Glutamatergic neuron (in vitro differentiated cells): ENCODE results near the gene PEPD. TPM values are rescaled to one million over a fixed set of nuclear protein-coding genes. Genes with fewer than 3 reads are reported as not detected.

ENCODE experiments used
- DNase-seq: peaks from one replicate; pipeline ENCODE4 v3.0.0; 2022
- H3K27ac Mint-ChIP-seq: one replicate; pipeline ENCODE4 v1.8.0; 2020; ENCODE audit warnings: mild to moderate bottlenecking, mixed read lengths, inconsistent platforms; ENCODE audit not compliant: unreplicated experiment
- H3K27me3 Mint-ChIP-seq: one replicate; pipeline ENCODE4 v1.8.0; 2020; ENCODE audit warnings: mild to moderate bottlenecking, moderate library complexity, mixed read lengths, inconsistent platforms; ENCODE audit not compliant: unreplicated experiment
- H3K36me3 Mint-ChIP-seq: one replicate; pipeline ENCODE4 v1.8.0; 2020; ENCODE audit warnings: mild to moderate bottlenecking, mixed read lengths, inconsistent platforms; ENCODE audit not compliant: unreplicated experiment
- H3K4me1 Mint-ChIP-seq: one replicate; pipeline ENCODE4 v1.8.0; 2020; ENCODE audit warnings: mild to moderate bottlenecking, low read depth, mixed read lengths, inconsistent platforms; ENCODE audit not compliant: unreplicated experiment
- H3K4me3 Mint-ChIP-seq: one replicate; pipeline ENCODE4 v1.8.0; 2020; ENCODE audit warnings: mild to moderate bottlenecking, mixed read lengths, inconsistent platforms; ENCODE audit not compliant: unreplicated experiment
- H3K9me3 Mint-ChIP-seq: one replicate; pipeline ENCODE4 v1.8.0; 2020; ENCODE audit warnings: mild to moderate bottlenecking, moderate library complexity, mixed read lengths, inconsistent platforms; ENCODE audit not compliant: unreplicated experiment
- total RNA-seq: library from RNA; stranded (reverse); fragmentation: NEBNext Ultra II Directional; extraction: Animal tissue kit (Norgen Biotek cat#: 25700); gene quantifications from one replicate; pipeline ENCODE4 v1.2.1, GENCODE V29; 2021; ENCODE audit not compliant: unreplicated experiment
- TF ChIP-seq, protein P1 (sequence below): fragments of 200-600 bp; sonication (generic); IDR thresholded peaks from one replicate; pipeline ENCODE4 v1.5.0; 2021; ENCODE audit not compliant: partially characterized antibody, unreplicated experiment

Gene PEPD
- total RNA-seq, 1 donor from 2014 or later = 93.3 TPM

DNA sequence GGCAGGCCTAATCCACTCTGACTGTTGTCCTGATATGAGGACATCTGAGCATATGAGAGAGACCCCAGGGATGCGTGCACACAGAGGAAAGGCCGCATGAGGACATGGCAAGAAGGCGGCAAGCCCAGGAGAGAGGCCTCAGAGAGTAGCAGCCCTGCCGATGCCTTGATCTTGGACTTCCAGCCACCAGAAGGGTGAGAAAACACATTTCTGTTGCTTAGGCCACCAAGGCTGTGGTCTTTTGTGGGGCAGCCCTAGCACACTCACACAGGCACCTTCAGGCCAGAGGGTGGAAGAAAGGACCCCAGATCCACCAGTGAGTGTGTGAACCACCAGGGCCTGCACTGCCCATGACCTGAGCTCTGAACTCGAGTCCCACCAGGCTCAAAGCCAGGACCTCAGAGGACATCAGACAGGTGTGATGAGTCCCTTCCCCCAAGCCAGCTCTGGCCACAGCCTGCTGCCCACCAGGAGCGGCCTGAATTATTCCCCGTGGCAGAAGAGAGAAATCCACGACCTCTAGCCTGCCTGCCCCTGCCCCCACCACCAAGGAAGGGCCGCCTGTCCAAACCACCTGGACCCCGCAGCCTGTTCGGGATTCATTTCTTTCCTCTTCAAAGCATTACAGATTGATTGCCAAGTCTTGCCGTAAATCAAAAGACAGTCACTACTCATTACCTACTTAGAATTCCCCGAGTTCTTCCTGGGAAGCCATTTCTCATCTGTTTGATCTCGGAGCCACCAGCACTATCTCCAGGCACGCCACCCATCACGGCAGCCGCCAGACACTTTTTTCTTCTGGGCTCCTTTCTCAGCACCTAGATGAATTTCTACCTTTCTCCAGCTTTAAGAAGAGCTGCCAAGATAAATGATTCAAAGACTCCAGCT, 75.9 kb downstream of the PEPD start:
- Mint-ChIP-seq H3K4me3 (no peak overlapping the region), H3K27ac (no peak overlapping the region), H3K36me3 (peaks cover 9% of the 10 kb centered on the region), H3K9me3 (peaks cover 15% of the 10 kb centered on the region), H3K4me1 (peaks cover 20% of the 10 kb centered on the region), H3K27me3 (peaks cover 5% of the 10 kb centered on the region)
- DNase-seq = peak; percentile 2
- TF ChIP-seq, protein P1, sequence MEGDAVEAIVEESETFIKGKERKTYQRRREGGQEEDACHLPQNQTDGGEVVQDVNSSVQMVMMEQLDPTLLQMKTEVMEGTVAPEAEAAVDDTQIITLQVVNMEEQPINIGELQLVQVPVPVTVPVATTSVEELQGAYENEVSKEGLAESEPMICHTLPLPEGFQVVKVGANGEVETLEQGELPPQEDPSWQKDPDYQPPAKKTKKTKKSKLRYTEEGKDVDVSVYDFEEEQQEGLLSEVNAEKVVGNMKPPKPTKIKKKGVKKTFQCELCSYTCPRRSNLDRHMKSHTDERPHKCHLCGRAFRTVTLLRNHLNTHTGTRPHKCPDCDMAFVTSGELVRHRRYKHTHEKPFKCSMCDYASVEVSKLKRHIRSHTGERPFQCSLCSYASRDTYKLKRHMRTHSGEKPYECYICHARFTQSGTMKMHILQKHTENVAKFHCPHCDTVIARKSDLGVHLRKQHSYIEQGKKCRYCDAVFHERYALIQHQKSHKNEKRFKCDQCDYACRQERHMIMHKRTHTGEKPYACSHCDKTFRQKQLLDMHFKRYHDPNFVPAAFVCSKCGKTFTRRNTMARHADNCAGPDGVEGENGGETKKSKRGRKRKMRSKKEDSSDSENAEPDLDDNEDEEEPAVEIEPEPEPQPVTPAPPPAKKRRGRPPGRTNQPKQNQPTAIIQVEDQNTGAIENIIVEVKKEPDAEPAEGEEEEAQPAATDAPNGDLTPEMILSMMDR = no peak

DNA sequence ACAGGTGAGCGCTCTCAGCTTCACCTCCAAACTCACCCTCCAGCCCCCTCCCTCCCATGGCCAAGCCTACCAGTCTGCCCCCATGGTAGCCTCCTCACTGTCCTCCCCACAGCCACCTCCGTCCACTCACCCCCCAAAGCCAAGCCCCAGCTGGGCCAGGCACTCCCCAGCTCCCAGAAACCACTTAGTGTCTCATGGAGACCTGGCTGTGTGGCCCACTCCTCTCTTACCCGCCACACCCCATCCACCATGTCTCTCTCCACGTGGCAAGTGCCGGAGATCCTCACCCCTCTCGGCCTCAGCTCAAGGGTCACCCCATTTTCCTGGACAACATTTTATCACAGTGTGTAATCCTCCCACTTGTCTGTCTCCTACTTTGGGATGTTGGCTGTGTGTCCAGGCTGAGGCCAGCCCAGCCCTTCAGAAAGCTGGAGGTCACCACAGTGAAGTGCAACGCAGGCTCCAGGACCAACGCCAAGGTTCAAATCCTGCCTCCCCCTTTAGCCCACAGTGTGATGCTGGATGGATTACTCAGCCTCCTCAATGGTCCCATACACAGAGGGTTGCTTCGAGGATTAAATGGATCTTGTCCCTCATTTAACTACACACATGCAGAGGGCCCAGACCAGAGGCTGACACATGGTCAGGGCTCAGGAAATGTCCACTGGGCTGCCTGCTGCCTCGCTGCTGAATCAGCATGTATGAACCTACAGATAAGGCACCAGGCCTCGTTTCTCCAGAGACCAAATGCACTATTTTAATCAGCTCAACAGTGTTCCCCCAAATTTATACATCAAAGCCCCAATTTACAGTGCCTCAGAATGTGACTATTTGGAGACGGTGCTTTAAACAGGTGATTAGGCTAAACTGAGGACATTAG, 76.8 kb downstream of the PEPD start:
- Mint-ChIP-seq H3K9me3 (peaks cover 17% of the 10 kb centered on the region), H3K4me3 (no peak overlapping the region), H3K36me3 (peaks cover 9% of the 10 kb centered on the region), H3K4me1 (peaks cover 18% of the 10 kb centered on the region), H3K27ac (no peak overlapping the region), H3K27me3 (peaks cover 5% of the 10 kb centered on the region)
- TF ChIP-seq, protein P1 = no peak
- DNase-seq = peak; percentile 3

DNA sequence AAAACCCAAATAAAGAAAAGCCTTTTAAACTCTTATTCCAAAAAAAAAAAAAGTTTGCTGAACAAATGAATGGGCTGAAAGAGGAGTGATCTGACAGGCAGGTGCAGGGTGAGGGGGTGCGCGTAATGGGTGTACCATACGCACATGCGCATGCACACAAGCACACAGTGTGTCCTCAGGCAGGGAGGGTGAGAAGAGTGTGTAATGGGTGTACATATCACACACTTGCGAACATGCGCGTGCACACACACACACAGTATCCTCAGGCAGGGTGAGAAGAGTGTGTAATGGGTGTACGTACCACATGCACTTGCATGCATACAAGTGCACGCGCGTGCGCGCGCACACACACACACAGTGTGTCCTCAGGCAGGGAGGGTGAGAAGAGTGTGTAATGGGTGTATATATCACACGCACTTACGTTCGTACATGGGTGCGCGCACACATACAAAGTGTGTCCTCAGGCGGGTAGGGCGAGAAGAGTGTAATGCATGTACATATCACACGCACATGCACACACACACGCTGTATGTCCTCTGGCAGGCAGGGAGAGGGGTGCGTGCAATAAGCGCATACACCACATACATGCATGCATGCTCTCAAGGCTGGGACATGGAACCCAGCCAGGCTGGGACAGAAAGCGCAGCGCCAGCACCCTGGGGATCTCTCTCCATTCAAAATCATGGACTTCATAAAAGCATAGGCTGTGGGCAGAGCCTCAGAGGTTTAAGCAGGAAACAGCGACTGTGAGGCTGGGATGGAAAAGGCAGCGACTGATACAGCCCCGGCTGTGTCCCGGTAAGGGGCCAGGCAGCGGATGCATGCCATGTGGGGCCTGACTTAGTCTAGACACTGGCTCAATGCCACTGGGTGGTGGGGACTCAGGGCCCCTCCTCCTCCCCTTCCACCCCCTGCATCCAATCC, 77.7 kb downstream of the PEPD start:
- Mint-ChIP-seq H3K4me1 (peaks cover 10% of the 10 kb centered on the region), H3K27ac (no peak overlapping the region), H3K36me3 (peaks cover 4% of the 10 kb centered on the region), H3K4me3 (peak overlapping the region; percentile 10), H3K9me3 (peaks cover 17% of the 10 kb centered on the region), H3K27me3 (peaks cover 5% of the 10 kb centered on the region)
- TF ChIP-seq, protein P1 = no peak
- DNase-seq = peak; percentile 9

DNA sequence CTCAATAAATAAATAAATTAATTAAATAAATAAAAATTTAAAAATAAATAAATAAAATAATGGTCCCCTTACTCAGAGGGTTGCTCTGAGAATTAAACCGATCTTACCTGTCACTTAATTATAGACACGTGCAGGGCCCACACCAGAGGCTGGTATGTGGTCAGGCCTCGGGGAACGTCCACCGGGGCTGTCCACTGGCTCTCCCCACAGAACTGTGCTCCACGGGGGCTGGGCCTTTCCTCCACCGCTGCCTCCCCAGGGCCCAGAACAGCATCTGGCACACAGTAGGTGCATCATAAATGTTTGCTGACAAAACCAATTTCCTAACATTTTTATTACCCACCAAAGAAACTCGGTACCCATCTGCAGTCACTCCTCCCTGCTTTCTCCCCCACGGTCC, 78.9 kb downstream of the PEPD start:
- peak; percentile 4 for DNase-seq
- peaks cover 14% of the 10 kb centered on the region for H3K9me3 Mint-ChIP-seq
- H3K4me1 Mint-ChIP-seq = peaks cover 8% of the 10 kb centered on the region
- no peak overlapping the region for H3K4me3 Mint-ChIP-seq
- H3K27me3 Mint-ChIP-seq = peaks cover 5% of the 10 kb centered on the region
- H3K36me3 Mint-ChIP-seq = peaks cover 4% of the 10 kb centered on the region
- H3K27ac Mint-ChIP-seq = no peak overlapping the region
- TF ChIP-seq, protein P1 = no peak
